Measurements from ENCODE around the gene CDC42BPA. TPM values are rescaled to one million over a fixed set of nuclear protein-coding genes. Genes with fewer than 3 reads are reported as not detected.

The CDC42BPA gene
- total and polyA plus RNA-seq, 2 of the 13 experiments (the other 11 are each of a cell fraction or from before 2014, with no cell fraction given) = 6.5 to 16.0 TPM

DNA sequence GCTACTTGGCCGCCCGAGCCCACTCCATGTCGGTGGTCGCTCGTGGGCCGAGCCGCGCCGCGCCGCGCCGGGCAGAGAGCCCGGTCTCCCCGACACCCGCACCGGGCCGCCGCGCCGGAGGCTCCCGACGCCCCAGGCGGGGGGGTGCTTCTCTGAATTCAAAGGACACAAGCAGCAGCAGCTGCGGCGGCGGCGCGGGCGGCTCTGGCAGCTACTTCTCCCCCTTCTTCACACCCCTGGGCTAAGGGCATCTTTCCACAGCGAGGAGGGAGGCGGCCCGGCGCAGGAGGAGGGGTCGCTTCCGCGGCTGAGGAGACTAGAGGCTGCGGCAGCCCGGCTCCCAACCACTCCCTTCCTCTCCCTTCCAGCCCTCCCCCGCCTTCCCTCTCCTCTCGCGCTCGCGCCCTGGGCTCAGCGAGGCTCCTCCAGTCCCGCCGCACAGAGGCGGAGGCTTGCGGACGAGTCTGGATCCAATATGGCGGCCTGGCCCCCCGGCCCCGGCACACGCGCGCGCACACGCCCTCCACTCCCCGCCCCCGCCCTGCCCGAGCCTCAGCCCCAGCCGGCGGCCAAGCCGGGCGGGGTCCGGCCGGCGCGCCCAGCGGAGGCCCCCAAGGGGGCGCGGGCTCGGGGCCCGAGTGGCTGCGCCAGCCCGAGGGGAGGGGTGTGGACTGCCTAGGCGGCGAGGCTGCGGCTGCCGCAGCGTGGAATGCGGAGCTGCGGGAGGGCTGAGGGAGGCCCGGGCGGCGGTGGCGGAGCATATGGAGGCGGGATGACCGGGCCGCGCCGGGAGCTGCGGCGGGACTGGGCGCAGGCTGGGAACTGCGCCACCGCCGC, at the start of gene CDC42BPA (continued):
- TF ChIP-seq, protein P1, sequence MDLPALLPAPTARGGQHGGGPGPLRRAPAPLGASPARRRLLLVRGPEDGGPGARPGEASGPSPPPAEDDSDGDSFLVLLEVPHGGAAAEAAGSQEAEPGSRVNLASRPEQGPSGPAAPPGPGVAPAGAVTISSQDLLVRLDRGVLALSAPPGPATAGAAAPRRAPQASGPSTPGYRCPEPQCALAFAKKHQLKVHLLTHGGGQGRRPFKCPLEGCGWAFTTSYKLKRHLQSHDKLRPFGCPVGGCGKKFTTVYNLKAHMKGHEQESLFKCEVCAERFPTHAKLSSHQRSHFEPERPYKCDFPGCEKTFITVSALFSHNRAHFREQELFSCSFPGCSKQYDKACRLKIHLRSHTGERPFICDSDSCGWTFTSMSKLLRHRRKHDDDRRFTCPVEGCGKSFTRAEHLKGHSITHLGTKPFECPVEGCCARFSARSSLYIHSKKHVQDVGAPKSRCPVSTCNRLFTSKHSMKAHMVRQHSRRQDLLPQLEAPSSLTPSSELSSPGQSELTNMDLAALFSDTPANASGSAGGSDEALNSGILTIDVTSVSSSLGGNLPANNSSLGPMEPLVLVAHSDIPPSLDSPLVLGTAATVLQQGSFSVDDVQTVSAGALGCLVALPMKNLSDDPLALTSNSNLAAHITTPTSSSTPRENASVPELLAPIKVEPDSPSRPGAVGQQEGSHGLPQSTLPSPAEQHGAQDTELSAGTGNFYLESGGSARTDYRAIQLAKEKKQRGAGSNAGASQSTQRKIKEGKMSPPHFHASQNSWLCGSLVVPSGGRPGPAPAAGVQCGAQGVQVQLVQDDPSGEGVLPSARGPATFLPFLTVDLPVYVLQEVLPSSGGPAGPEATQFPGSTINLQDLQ (CRISPR knock-in tag; IDR thresholded peaks at IDR 0.05) = no peak; the same call in 1 of the 2 replicates
- no peak for TF ChIP-seq ZNF570 (CRISPR knock-in tag; IDR thresholded peaks at IDR 0.05; ENCODE audit: borderline replicate concordance)
- no peak for TF ChIP-seq KLF9 (CRISPR knock-in tag; IDR thresholded peaks at IDR 0.05; ENCODE audit: low read depth)
- no peak for TF ChIP-seq HMG20B (CRISPR knock-in tag; conservative IDR thresholded peaks at IDR 0.05)
- TF ChIP-seq, protein P2, sequence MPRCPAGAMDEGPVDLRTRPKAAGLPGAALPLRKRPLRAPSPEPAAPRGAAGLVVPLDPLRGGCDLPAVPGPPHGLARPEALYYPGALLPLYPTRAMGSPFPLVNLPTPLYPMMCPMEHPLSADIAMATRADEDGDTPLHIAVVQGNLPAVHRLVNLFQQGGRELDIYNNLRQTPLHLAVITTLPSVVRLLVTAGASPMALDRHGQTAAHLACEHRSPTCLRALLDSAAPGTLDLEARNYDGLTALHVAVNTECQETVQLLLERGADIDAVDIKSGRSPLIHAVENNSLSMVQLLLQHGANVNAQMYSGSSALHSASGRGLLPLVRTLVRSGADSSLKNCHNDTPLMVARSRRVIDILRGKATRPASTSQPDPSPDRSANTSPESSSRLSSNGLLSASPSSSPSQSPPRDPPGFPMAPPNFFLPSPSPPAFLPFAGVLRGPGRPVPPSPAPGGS (CRISPR knock-in tag; IDR thresholded peaks at IDR 0.05) = no peak
- no peak for TF ChIP-seq ZNF674 (CRISPR knock-in tag; IDR thresholded peaks at IDR 0.05; ENCODE audit: low read depth)
- TF ChIP-seq POLR2AphosphoS2 (IDR thresholded peaks at IDR 0.05; ENCODE audit: low read depth, low read length) = no peak
- TF ChIP-seq, protein P3, sequence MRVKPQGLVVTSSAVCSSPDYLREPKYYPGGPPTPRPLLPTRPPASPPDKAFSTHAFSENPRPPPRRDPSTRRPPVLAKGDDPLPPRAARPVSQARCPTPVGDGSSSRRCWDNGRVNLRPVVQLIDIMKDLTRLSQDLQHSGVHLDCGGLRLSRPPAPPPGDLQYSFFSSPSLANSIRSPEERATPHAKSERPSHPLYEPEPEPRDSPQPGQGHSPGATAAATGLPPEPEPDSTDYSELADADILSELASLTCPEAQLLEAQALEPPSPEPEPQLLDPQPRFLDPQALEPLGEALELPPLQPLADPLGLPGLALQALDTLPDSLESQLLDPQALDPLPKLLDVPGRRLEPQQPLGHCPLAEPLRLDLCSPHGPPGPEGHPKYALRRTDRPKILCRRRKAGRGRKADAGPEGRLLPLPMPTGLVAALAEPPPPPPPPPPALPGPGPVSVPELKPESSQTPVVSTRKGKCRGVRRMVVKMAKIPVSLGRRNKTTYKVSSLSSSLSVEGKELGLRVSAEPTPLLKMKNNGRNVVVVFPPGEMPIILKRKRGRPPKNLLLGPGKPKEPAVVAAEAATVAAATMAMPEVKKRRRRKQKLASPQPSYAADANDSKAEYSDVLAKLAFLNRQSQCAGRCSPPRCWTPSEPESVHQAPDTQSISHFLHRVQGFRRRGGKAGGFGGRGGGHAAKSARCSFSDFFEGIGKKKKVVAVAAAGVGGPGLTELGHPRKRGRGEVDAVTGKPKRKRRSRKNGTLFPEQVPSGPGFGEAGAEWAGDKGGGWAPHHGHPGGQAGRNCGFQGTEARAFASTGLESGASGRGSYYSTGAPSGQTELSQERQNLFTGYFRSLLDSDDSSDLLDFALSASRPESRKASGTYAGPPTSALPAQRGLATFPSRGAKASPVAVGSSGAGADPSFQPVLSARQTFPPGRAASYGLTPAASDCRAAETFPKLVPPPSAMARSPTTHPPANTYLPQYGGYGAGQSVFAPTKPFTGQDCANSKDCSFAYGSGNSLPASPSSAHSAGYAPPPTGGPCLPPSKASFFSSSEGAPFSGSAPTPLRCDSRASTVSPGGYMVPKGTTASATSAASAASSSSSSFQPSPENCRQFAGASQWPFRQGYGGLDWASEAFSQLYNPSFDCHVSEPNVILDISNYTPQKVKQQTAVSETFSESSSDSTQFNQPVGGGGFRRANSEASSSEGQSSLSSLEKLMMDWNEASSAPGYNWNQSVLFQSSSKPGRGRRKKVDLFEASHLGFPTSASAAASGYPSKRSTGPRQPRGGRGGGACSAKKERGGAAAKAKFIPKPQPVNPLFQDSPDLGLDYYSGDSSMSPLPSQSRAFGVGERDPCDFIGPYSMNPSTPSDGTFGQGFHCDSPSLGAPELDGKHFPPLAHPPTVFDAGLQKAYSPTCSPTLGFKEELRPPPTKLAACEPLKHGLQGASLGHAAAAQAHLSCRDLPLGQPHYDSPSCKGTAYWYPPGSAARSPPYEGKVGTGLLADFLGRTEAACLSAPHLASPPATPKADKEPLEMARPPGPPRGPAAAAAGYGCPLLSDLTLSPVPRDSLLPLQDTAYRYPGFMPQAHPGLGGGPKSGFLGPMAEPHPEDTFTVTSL (CRISPR knock-in tag; IDR thresholded peaks at IDR 0.05; ENCODE audit: borderline replicate concordance) = no peak
- TF ChIP-seq ZNF143 (CRISPR knock-in tag; IDR thresholded peaks at IDR 0.05) = no peak
- TF ChIP-seq, protein P4, sequence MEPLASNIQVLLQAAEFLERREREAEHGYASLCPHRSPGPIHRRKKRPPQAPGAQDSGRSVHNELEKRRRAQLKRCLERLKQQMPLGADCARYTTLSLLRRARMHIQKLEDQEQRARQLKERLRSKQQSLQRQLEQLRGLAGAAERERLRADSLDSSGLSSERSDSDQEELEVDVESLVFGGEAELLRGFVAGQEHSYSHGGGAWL (CRISPR knock-in tag; IDR thresholded peaks at IDR 0.05) = no peak
- TF ChIP-seq, protein P5, sequence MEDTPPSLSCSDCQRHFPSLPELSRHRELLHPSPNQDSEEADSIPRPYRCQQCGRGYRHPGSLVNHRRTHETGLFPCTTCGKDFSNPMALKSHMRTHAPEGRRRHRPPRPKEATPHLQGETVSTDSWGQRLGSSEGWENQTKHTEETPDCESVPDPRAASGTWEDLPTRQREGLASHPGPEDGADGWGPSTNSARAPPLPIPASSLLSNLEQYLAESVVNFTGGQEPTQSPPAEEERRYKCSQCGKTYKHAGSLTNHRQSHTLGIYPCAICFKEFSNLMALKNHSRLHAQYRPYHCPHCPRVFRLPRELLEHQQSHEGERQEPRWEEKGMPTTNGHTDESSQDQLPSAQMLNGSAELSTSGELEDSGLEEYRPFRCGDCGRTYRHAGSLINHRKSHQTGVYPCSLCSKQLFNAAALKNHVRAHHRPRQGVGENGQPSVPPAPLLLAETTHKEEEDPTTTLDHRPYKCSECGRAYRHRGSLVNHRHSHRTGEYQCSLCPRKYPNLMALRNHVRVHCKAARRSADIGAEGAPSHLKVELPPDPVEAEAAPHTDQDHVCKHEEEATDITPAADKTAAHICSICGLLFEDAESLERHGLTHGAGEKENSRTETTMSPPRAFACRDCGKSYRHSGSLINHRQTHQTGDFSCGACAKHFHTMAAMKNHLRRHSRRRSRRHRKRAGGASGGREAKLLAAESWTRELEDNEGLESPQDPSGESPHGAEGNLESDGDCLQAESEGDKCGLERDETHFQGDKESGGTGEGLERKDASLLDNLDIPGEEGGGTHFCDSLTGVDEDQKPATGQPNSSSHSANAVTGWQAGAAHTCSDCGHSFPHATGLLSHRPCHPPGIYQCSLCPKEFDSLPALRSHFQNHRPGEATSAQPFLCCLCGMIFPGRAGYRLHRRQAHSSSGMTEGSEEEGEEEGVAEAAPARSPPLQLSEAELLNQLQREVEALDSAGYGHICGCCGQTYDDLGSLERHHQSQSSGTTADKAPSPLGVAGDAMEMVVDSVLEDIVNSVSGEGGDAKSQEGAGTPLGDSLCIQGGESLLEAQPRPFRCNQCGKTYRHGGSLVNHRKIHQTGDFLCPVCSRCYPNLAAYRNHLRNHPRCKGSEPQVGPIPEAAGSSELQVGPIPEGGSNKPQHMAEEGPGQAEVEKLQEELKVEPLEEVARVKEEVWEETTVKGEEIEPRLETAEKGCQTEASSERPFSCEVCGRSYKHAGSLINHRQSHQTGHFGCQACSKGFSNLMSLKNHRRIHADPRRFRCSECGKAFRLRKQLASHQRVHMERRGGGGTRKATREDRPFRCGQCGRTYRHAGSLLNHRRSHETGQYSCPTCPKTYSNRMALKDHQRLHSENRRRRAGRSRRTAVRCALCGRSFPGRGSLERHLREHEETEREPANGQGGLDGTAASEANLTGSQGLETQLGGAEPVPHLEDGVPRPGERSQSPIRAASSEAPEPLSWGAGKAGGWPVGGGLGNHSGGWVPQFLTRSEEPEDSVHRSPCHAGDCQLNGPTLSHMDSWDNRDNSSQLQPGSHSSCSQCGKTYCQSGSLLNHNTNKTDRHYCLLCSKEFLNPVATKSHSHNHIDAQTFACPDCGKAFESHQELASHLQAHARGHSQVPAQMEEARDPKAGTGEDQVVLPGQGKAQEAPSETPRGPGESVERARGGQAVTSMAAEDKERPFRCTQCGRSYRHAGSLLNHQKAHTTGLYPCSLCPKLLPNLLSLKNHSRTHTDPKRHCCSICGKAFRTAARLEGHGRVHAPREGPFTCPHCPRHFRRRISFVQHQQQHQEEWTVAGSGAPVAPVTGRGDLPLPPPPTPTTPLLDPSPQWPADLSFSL (CRISPR knock-in tag; IDR thresholded peaks at IDR 0.05) = no peak
